ENCODE results near the gene PLCB1. TPM values are rescaled to one million over a fixed set of nuclear protein-coding genes. Genes with fewer than 3 reads are reported as not detected.

The PLCB1 gene
- total RNA-seq, 1 donor = 35.4 TPM

GRCh38 chr20:8139899-8140298, 7.8 kb downstream of the PLCB1 start:
- no peak for TF ChIP-seq CTCF (IDR thresholded peaks at IDR 0.05; ENCODE audit: insufficient read depth, low read depth, low read length)
- no peak overlapping the region for H3K4me3 ChIP-seq (ENCODE audit: low read depth, low read length)
- DNase-seq (ENCODE audit: low read depth) = no peak

GRCh38 chr20:8143474-8143873, 11.4 kb downstream of the PLCB1 start:
- TF ChIP-seq CTCF (IDR thresholded peaks at IDR 0.05; ENCODE audit: insufficient read depth, low read depth, low read length) = no peak
- H3K4me3 ChIP-seq (ENCODE audit: low read depth, low read length) = no peak overlapping the region
- DNase-seq (ENCODE audit: low read depth) = no peak

- H3K4me3 ChIP-seq (ENCODE audit: low read depth, low read length) = no peak overlapping the region
- peak; percentile 80 for DNase-seq (ENCODE audit: low read depth)
These were observed 12.5 kb downstream of the PLCB1 start for GRCh38 chr20:8144282-8145245.

GRCh38 chr20:8145246-8146168, 13.4 kb downstream of the PLCB1 start:
- no peak for DNase-seq (ENCODE audit: low read depth)
- TF ChIP-seq CTCF (IDR thresholded peaks at IDR 0.05; ENCODE audit: insufficient read depth, low read depth, low read length) = no peak
- H3K4me3 ChIP-seq (ENCODE audit: low read depth, low read length) = no peak overlapping the region

More at GRCh38 chr20:8144282-8145245, 12.5 kb downstream of the PLCB1 start:
- no peak for TF ChIP-seq CTCF (IDR thresholded peaks at IDR 0.05; ENCODE audit: insufficient read depth, low read depth, low read length)

GRCh38 chr20:8147476-8147875, 15.4 kb downstream of the PLCB1 start:
- DNase-seq (ENCODE audit: low read depth) = no peak
- TF ChIP-seq CTCF (IDR thresholded peaks at IDR 0.05; ENCODE audit: insufficient read depth, low read depth, low read length) = no peak

GRCh38 chr20:8148501-8148900, 16.4 kb downstream of the PLCB1 start:
- no peak overlapping the region for H3K4me3 ChIP-seq (ENCODE audit: low read depth, low read length)
- DNase-seq (ENCODE audit: low read depth) = no peak
- TF ChIP-seq CTCF (IDR thresholded peaks at IDR 0.05; ENCODE audit: insufficient read depth, low read depth, low read length) = no peak

More at GRCh38 chr20:8147476-8147875, 15.4 kb downstream of the PLCB1 start:
- H3K4me3 ChIP-seq (ENCODE audit: low read depth, low read length) = no peak overlapping the region

Data from fibroblast of villous mesenchyme (primary cell).